ENCODE measurements around the gene BTNL8.

GRCh38 chr5:180874804-180875582 is 24.0 kb upstream of the BTNL8 start:
- TF ChIP-seq POLR2AphosphoS5 (IDR thresholded peaks at IDR 0.05; ENCODE audit: low read depth, low read length) (no peak), POLR2A (IDR thresholded peaks at IDR 0.05; ENCODE audit: low read depth, low read length) (no peak), TAF1 (IDR thresholded peaks at IDR 0.05; ENCODE audit: borderline replicate concordance, low read depth, low read length) (no peak)

All from GM12892 (cell line).